HCT116 (cell line): ENCODE data around the gene GALNT5. TPM values are rescaled to one million over a fixed set of nuclear protein-coding genes. Genes with fewer than 3 reads are reported as not detected.

Experiments used
- ATAC-seq: fragments of 200-7000 bp; cut with Tn5 transposase; 2 replicates; pipeline ENCODE4 v1.9.1; 2020; ENCODE audit warnings: mild to moderate bottlenecking, moderate library complexity
- BruUV-seq: library from RNA; stranded (reverse); fragments of 400-500 nt; replicated peaks from 2 replicates; lab custom pipeline; 2021; lab: Mats Ljungman, UMichigan
- CTCF ChIA-PET: fragments of 300-600 bp; sonication (Branson Sonifier 250); formaldehyde crosslinking; loops from one replicate; lab custom pipeline; 2021; ENCODE audit warnings: antibody characterized with exemption; lab: Charles Lee
- POLR2A ChIA-PET: fragments of 300-600, 350-600 bp; sonication (Branson Sonifier 250); formaldehyde crosslinking; loops from one replicate; lab custom pipeline; 2021; ENCODE audit warnings: antibody characterized with exemption; lab: Charles Lee
- RAD21 ChIA-PET, 2 experiments: fragments of 300-600 bp; sonication (Branson Sonifier 250); formaldehyde crosslinking; loops; one replicate each; lab custom pipeline; 2023; ENCODE audit warnings: low total read pairs in 2 of 2; ENCODE audit not compliant: uncharacterized antibody in 2 of 2, unreplicated experiment in 2 of 2, low non-redundant PET in 1 of 2; lab: Charles Lee
- DNase-seq: peaks from one replicate; pipeline ENCODE4 v3.0.0-alpha.2; 2010; ENCODE audit warnings: low read depth, low spot score
- H2AFZ ChIP-seq: fragments of 200-600 bp; shearing (Covaris generic), sonication (generic); 2 replicates; pipeline ENCODE4 v1.6.1; 2017; ENCODE audit warnings: low read depth, mixed run types, mixed read lengths, antibody characterized with exemption, low read length; ENCODE audit not compliant: poor library complexity, severe bottlenecking
- H3K27ac ChIP-seq: 2 replicates; pipeline ENCODE4 v1.5.1; 2012; ENCODE audit warnings: low read depth, low read length
- H3K27me3 ChIP-seq: fragments of 200-600 bp; sonication (generic); 2 replicates; pipeline ENCODE4 v1.6.1; 2016; ENCODE audit warnings: mixed run types, low read length, mixed read lengths; ENCODE audit not compliant: insufficient read depth
- H3K36me3 ChIP-seq, 2 experiments: fragments of 200-500 bp in 1 of 2; fragments of 200-600 bp in 1 of 2; sonication (Bioruptor generic) in 1 of 2; sonication (generic) in 1 of 2; 2 replicates each; pipeline versions ENCODE4 v1.5.1 to v1.6.1; 2014 to 2016; ENCODE audit warnings: low read length in 2 of 2, inconsistent platforms in 1 of 2, mixed read lengths in 1 of 2, mixed run types in 1 of 2; ENCODE audit not compliant: insufficient read depth in 2 of 2, control insufficient read depth in 1 of 2
- H3K4me1 ChIP-seq, 2 experiments: fragments of 200-600 bp in 1 of 2; sonication (generic) in 1 of 2; 2 replicates each; pipeline versions ENCODE4 v1.5.1 to v1.6.1; 2012 to 2017; ENCODE audit warnings: low read length in 2 of 2, inconsistent platforms in 1 of 2, mild to moderate bottlenecking in 1 of 2, mixed read lengths in 1 of 2, mixed run types in 1 of 2, moderate library complexity in 1 of 2; ENCODE audit not compliant: insufficient read depth in 2 of 2, control insufficient read depth in 1 of 2
- H3K4me2 ChIP-seq: fragments of 200-600 bp; sonication (generic); 2 replicates; pipeline ENCODE4 v1.6.1; 2017; ENCODE audit warnings: mixed run types, low read length, mixed read lengths
- H3K4me3 ChIP-seq, 2 experiments: fragments of 200-600 bp in 1 of 2; sonication (generic) in 1 of 2; replicated peaks in 1 of 2; 2 replicates each; pipeline ENCODE4 v1.5.1; 2011 to 2016; ENCODE audit warnings: low read length in 2 of 2, control low read depth in 1 of 2, low read depth in 1 of 2, mild to moderate bottlenecking in 1 of 2, mixed read lengths in 1 of 2, mixed run types in 1 of 2
- H3K79me2 ChIP-seq: fragments of 200-600 bp; sonication (generic); 2 replicates; pipeline ENCODE4 v1.6.1; 2017; ENCODE audit warnings: mild to moderate bottlenecking, mixed run types, low read length, moderate library complexity, mixed read lengths; ENCODE audit not compliant: insufficient read depth
- H3K9ac ChIP-seq: fragments of 200-600 bp; sonication (generic); 2 replicates; pipeline ENCODE4 v1.6.1; 2016; ENCODE audit warnings: low read length, mixed read lengths
- H3K9me2 ChIP-seq: fragments of 200-600 bp; sonication (generic), shearing (Covaris generic); 2 replicates; pipeline ENCODE4 v1.6.1; 2017; ENCODE audit warnings: mixed run types, mild to moderate bottlenecking, moderate library complexity; ENCODE audit not compliant: insufficient read depth
- H3K9me3 ChIP-seq, 2 experiments: fragments of 200-500 bp in 1 of 2; fragments of 200-600 bp in 1 of 2; sonication (Bioruptor generic) in 1 of 2; sonication (generic) in 1 of 2; 2 replicates each; pipeline ENCODE4 v1.6.1; 2014 to 2017; ENCODE audit warnings: low read length in 2 of 2, mixed read lengths in 2 of 2, inconsistent platforms in 1 of 2, low read depth in 1 of 2, mild to moderate bottlenecking in 1 of 2, mixed run types in 1 of 2, moderate library complexity in 1 of 2; ENCODE audit not compliant: control insufficient read depth in 1 of 2, insufficient read depth in 1 of 2
- H4K20me1 ChIP-seq: fragments of 200-600 bp; sonication (generic), shearing (Covaris generic); 2 replicates; pipeline ENCODE4 v1.6.1; 2017; ENCODE audit warnings: mixed run types, mild to moderate bottlenecking, moderate library complexity; ENCODE audit not compliant: insufficient read depth
- CEBPB ChIP-seq: IDR thresholded peaks from 2 replicates; pipeline ENCODE4 v1.6.1; 2012; ENCODE audit warnings: low read depth
- EGR1 ChIP-seq: IDR thresholded peaks from 2 replicates; pipeline ENCODE4 v1.6.1; 2012; ENCODE audit warnings: low read depth
- ELF1 ChIP-seq: IDR thresholded peaks from 2 replicates; pipeline ENCODE4 v1.6.1; 2012; ENCODE audit warnings: low read depth, borderline replicate concordance
- EZH2 ChIP-seq: fragments of 200-600 bp; sonication (generic); IDR thresholded peaks from 2 replicates; pipeline ENCODE4 v1.6.1; 2017; ENCODE audit warnings: antibody characterized with exemption, mixed run types
- EZH2phosphoT487 ChIP-seq: fragments of 200-600 bp; IDR thresholded peaks from 2 replicates; pipeline ENCODE4 v1.6.1; 2018; ENCODE audit warnings: antibody characterized with exemption, borderline replicate concordance
- FOSL1 ChIP-seq: IDR thresholded peaks from 2 replicates; pipeline ENCODE4 v1.6.1; 2012; ENCODE audit warnings: low read depth
- JUND ChIP-seq: IDR thresholded peaks from 2 replicates; pipeline ENCODE4 v1.6.1; 2012
- POLR2A ChIP-seq: IDR thresholded peaks from 2 replicates; pipeline ENCODE4 v1.7.0; 2011; ENCODE audit warnings: borderline replicate concordance; ENCODE audit not compliant: insufficient read depth, insufficient read length; ENCODE audit errors: extremely low read depth
- POLR2AphosphoS5 ChIP-seq: IDR thresholded peaks from 2 replicates; pipeline ENCODE4 v1.6.1; 2011; ENCODE audit warnings: mild to moderate bottlenecking, low read depth, low read length, moderate library complexity
- RAD21 ChIP-seq: IDR thresholded peaks from 2 replicates; pipeline ENCODE4 v1.6.1; 2012; ENCODE audit warnings: low read depth, mild to moderate bottlenecking
- SIN3A ChIP-seq: IDR thresholded peaks from 2 replicates; pipeline ENCODE4 v1.6.1; 2012; ENCODE audit warnings: low read depth
- SRF ChIP-seq: IDR thresholded peaks from 2 replicates; pipeline ENCODE4 v1.6.1; 2012; ENCODE audit warnings: low read depth
- TCF7L2 ChIP-seq: IDR thresholded peaks from 2 replicates; pipeline ENCODE4 v1.7.0; 2011; ENCODE audit warnings: borderline replicate concordance, inconsistent platforms; ENCODE audit not compliant: insufficient read depth, insufficient read length; ENCODE audit errors: extremely low read depth
- YY1 ChIP-seq: IDR thresholded peaks from 2 replicates; pipeline ENCODE4 v1.6.1; 2011; ENCODE audit warnings: low read length, low read depth, moderate library complexity, mild to moderate bottlenecking; ENCODE audit not compliant: insufficient replicate concordance; ENCODE audit errors: extremely low read depth
- ZFX ChIP-seq: fragments of 450-650 bp; IDR thresholded peaks from 2 replicates; pipeline ENCODE4 v1.6.1; 2017
- ZNF274 ChIP-seq: fragments of 200-500 bp; sonication (Bioruptor generic); IDR thresholded peaks from 2 replicates; pipeline ENCODE4 v1.6.1; 2014; ENCODE audit warnings: mild to moderate bottlenecking, low read depth, low read length, inconsistent platforms
- intact Hi-C: fragments of 100-400 bp; cut with micrococcal nuclease; formaldehyde crosslinking; loops from 2 replicates; pipeline ENCODE4 v1.10.0; 2022
- total RNA-seq: library from RNA; stranded (reverse); gene quantifications from one replicate; pipeline ENCODE4 v1.2.1, GENCODE V29; 2021; ENCODE audit not compliant: unreplicated experiment
- TF ChIP-seq, protein P1 (sequence below): IDR thresholded peaks from 2 replicates; pipeline ENCODE4 v1.6.1; 2012; ENCODE audit warnings: low read depth
- TF ChIP-seq, protein P2 (sequence below), 3 experiments: fragments of 200-600 bp in 1 of 3; sonication (generic) in 1 of 3; IDR thresholded peaks in 2 of 3; conservative IDR thresholded peaks in 1 of 3; 2 replicates each; pipeline ENCODE4 v1.5.1; 2012 to 2017; ENCODE audit warnings: low read depth in 2 of 3, low read length in 2 of 3, antibody characterized with exemption in 1 of 3, borderline replicate concordance in 1 of 3, control low read depth in 1 of 3, mild to moderate bottlenecking in 1 of 3, mixed read lengths in 1 of 3, mixed run types in 1 of 3, moderate library complexity in 1 of 3; ENCODE audit not compliant: insufficient read depth in 1 of 3
- TF ChIP-seq, protein P3 (sequence below): IDR thresholded peaks from 2 replicates; pipeline ENCODE4 v1.6.1; 2012
- TF ChIP-seq, protein P4 (sequence below): IDR thresholded peaks from 2 replicates; pipeline ENCODE4 v1.6.1; 2012

Gene GALNT5
- total RNA-seq, 1 experiment from 2014 or later: 3.9 TPM

DNA sequence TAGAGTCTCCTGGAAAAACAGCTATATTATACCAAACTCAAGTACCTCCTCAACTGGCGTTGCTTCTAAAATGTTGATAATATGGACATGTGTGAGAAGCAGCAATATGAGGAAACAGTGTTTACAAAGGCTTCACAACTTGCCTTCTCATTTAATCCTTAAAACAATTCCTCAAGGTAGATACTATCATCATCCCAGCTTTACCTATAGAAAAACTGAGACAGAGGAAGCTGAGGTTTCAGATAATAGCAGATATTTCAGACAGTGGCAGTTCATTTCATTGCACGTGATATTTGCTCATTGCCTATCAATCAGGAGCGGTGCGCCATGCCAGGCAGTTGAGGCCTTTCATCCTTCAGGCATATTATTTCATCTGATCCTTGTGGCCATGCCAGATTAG lies 8.3 kb downstream of the GALNT5 start:
- ChIA-PET CTCF (no interaction called here), RAD21 (no interaction called here), POLR2A (no interaction called here)
- Histone ChIP-seq H3K79me2 (peaks cover 62% of the 10 kb centered on the region), H3K4me2 (no peak overlapping the region), H2AFZ (no peak overlapping the region), H3K9me3 (no peaks in the 10 kb centered on the region), H3K4me1 (peaks cover 12 to 35% of the 10 kb centered on the region in 2 experiments), H3K27me3 (no peaks in the 10 kb centered on the region), H3K36me3 (no peaks in the 10 kb centered on the region; a peak in 1 of 4 replicates), H3K9me2 (no peaks in the 10 kb centered on the region), H3K27ac (no peak overlapping the region)
- DNase-seq: no peak
- ATAC-seq: no peak
- intact Hi-C loops: no loop called here
- TF ChIP-seq YY1 (no peak), JUND (no peak), POLR2AphosphoS5 (no peak), TCF7L2 (no peak), EZH2phosphoT487 (no peak), EZH2 (no peak), ZFX (no peak), CEBPB (no peak), POLR2A (no peak), SRF (no peak), RAD21 (no peak), EGR1 (no peak), ELF1 (no peak), SIN3A (no peak), ZNF274 (no peak), FOSL1 (no peak)
- TF ChIP-seq, protein P1, sequence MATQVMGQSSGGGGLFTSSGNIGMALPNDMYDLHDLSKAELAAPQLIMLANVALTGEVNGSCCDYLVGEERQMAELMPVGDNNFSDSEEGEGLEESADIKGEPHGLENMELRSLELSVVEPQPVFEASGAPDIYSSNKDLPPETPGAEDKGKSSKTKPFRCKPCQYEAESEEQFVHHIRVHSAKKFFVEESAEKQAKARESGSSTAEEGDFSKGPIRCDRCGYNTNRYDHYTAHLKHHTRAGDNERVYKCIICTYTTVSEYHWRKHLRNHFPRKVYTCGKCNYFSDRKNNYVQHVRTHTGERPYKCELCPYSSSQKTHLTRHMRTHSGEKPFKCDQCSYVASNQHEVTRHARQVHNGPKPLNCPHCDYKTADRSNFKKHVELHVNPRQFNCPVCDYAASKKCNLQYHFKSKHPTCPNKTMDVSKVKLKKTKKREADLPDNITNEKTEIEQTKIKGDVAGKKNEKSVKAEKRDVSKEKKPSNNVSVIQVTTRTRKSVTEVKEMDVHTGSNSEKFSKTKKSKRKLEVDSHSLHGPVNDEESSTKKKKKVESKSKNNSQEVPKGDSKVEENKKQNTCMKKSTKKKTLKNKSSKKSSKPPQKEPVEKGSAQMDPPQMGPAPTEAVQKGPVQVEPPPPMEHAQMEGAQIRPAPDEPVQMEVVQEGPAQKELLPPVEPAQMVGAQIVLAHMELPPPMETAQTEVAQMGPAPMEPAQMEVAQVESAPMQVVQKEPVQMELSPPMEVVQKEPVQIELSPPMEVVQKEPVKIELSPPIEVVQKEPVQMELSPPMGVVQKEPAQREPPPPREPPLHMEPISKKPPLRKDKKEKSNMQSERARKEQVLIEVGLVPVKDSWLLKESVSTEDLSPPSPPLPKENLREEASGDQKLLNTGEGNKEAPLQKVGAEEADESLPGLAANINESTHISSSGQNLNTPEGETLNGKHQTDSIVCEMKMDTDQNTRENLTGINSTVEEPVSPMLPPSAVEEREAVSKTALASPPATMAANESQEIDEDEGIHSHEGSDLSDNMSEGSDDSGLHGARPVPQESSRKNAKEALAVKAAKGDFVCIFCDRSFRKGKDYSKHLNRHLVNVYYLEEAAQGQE: no peak
- TF ChIP-seq, protein P2, sequence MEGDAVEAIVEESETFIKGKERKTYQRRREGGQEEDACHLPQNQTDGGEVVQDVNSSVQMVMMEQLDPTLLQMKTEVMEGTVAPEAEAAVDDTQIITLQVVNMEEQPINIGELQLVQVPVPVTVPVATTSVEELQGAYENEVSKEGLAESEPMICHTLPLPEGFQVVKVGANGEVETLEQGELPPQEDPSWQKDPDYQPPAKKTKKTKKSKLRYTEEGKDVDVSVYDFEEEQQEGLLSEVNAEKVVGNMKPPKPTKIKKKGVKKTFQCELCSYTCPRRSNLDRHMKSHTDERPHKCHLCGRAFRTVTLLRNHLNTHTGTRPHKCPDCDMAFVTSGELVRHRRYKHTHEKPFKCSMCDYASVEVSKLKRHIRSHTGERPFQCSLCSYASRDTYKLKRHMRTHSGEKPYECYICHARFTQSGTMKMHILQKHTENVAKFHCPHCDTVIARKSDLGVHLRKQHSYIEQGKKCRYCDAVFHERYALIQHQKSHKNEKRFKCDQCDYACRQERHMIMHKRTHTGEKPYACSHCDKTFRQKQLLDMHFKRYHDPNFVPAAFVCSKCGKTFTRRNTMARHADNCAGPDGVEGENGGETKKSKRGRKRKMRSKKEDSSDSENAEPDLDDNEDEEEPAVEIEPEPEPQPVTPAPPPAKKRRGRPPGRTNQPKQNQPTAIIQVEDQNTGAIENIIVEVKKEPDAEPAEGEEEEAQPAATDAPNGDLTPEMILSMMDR (IDR thresholded peaks at IDR 0.05 in 2 of 3, conservative IDR thresholded peaks at IDR 0.05 in 1 of 3; ENCODE audit: borderline replicate concordance in 1 of 3, insufficient read depth in 1 of 3, low read depth in 2 of 3, low read length in 2 of 3): no peak
- TF ChIP-seq, protein P3, sequence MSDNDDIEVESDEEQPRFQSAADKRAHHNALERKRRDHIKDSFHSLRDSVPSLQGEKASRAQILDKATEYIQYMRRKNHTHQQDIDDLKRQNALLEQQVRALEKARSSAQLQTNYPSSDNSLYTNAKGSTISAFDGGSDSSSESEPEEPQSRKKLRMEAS: no peak
- TF ChIP-seq, protein P4, sequence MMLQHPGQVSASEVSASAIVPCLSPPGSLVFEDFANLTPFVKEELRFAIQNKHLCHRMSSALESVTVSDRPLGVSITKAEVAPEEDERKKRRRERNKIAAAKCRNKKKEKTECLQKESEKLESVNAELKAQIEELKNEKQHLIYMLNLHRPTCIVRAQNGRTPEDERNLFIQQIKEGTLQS: no peak
- TF ChIP-seq, all 23 proteins: peak for 0
- BruUV-seq: no TSS peak
- no peak overlapping the region for H3K9ac ChIP-seq
- no peaks in the 10 kb centered on the region for H4K20me1 ChIP-seq
- no peak overlapping the region for H3K4me3 ChIP-seq
